Measurements from ENCODE around the gene CADPS2. TPM values are rescaled to one million over a fixed set of nuclear protein-coding genes. Genes with fewer than 3 reads are reported as not detected.

Gene CADPS2
- total RNA-seq, 1 donor from 2014 or later = 8.8 TPM

DNA sequence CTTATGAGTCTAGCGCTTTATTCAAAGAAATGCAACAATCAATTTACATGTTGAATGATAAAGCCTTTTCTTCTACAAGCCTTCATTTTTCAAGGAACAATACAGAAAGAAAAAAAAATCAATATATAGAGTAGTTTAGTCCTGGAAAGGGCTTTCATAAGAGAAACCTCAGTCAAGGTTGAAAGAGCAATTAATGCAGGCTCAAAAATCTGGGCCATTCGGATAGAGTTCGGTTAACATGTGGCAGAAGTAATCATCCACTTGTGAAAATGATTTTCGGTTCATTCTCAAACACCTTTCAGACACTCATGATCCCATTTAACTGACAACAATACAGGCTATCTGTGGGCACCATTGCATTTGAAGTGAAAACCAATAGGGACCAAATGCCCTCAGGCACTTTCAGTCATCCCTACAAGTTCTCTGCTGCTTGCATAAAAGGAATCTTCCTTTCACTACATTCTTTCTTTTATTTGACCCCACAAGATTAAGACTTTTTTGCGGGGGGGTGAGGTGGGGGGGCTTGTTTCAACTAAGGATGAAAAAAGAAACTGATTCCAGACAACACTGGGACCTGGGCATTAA lies 365.2 kb downstream of the CADPS2 start:
- Histone ChIP-seq H3K4me3 (ENCODE audit: low read depth, low read length) (no peak overlapping the region), H3K27me3 (ENCODE audit: control insufficient read depth, insufficient read depth, low read length) (no peaks in the 10 kb centered on the region), H3K36me3 (ENCODE audit: control insufficient read depth, insufficient read depth, low read length) (no peaks in the 10 kb centered on the region)
- TF ChIP-seq, protein P1, sequence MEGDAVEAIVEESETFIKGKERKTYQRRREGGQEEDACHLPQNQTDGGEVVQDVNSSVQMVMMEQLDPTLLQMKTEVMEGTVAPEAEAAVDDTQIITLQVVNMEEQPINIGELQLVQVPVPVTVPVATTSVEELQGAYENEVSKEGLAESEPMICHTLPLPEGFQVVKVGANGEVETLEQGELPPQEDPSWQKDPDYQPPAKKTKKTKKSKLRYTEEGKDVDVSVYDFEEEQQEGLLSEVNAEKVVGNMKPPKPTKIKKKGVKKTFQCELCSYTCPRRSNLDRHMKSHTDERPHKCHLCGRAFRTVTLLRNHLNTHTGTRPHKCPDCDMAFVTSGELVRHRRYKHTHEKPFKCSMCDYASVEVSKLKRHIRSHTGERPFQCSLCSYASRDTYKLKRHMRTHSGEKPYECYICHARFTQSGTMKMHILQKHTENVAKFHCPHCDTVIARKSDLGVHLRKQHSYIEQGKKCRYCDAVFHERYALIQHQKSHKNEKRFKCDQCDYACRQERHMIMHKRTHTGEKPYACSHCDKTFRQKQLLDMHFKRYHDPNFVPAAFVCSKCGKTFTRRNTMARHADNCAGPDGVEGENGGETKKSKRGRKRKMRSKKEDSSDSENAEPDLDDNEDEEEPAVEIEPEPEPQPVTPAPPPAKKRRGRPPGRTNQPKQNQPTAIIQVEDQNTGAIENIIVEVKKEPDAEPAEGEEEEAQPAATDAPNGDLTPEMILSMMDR (IDR thresholded peaks at IDR 0.05; ENCODE audit: insufficient read depth, low read length, poor library complexity, severe bottlenecking) = no peak
- no peak for DNase-seq (ENCODE audit: low read depth)

DNA sequence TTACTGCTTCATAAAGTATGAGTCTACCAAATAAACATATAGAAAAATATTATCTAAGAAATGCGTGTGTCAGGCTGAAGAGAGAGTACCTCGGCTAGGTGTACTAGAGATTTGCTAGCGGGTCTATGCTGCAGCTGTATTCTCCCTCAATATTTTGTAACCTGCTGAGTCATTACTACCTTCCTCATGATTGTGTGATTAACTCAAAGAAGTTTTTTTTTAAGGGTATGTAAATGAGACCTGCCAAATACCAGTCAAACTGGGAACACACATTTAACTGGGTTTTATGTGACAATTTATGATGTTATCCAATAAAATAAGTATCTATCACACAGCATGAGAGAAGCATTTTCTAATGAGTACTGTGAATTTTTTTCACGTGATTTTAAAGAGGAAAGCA lies 367.8 kb downstream of the CADPS2 start:
- H3K4me3 ChIP-seq (ENCODE audit: low read depth, low read length) = no peak overlapping the region
- TF ChIP-seq, protein P1 (IDR thresholded peaks at IDR 0.05; ENCODE audit: insufficient read depth, low read length, poor library complexity, severe bottlenecking) = no peak
- H3K36me3 ChIP-seq (ENCODE audit: control insufficient read depth, insufficient read depth, low read length) = no peaks in the 10 kb centered on the region
- no peak for DNase-seq (ENCODE audit: low read depth)
- H3K27me3 ChIP-seq (ENCODE audit: control insufficient read depth, insufficient read depth, low read length) = no peaks in the 10 kb centered on the region

DNA sequence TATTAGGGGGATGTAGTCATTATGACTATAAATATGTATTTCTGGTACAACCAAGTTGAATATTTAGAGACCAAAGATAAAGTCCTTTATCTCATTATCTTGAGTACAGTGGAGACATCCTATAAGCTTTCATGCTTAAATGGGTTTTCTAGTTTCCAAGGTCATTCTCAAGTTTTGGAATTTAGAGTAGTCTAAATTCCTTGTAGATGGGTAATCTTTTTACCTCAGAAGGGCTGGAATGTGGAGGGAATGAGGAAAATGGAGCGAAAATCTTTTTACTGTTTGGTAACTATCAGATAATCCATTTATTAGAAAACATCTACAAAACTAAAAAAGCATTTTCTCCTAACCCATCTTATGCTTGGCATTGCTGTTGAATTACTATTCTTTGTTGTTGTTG lies 368.7 kb downstream of the CADPS2 start:
- TF ChIP-seq, protein P1 (IDR thresholded peaks at IDR 0.05; ENCODE audit: insufficient read depth, low read length, poor library complexity, severe bottlenecking) = no peak

DNA sequence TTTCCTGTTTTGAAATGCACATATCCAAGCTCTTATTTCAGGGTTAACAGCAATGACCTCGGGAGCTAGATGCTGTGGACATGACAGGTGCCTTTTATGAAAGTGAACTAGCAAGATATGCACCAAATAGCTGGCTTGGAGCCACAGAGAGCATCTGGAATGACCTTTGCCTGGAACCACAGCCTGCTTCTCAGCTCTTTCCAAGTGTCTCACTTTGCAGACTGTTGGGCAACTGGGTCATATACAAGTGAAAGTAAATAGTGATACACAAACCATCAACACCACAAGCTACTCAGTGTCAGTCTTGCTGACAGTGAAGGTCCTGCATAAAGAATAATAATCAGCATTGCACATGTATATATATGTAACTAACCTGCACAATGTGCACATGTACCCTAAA lies 370.9 kb downstream of the CADPS2 start:
- TF ChIP-seq, protein P1 (IDR thresholded peaks at IDR 0.05; ENCODE audit: insufficient read depth, low read length, poor library complexity, severe bottlenecking) = no peak
- DNase-seq (ENCODE audit: low read depth) = no peak

More for the DNA sequence above, 368.7 kb downstream of the CADPS2 start:
- Histone ChIP-seq H3K27me3 (ENCODE audit: control insufficient read depth, insufficient read depth, low read length) (no peaks in the 10 kb centered on the region), H3K36me3 (ENCODE audit: control insufficient read depth, insufficient read depth, low read length) (no peaks in the 10 kb centered on the region), H3K4me3 (ENCODE audit: low read depth, low read length) (no peak overlapping the region)
- DNase-seq (ENCODE audit: low read depth) = no peak

DNA sequence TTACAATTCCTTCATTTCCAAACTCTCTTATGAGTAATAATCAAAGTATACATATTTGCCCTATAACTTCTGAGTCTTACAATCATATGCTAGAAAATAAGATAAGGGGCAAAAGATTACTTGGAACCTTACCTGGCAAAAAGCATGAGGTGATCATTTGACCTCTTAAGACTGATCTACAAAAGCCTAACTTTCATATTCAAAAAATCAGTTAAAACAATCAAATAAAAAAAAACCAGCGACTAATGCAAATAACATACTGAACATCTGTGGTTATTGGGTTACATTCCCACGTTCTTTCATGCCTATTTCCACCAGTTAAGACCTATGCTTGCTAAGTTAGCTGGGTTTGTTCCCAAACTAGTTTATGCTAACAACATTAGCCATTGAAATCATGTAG lies 375.0 kb downstream of the CADPS2 start:
- TF ChIP-seq, protein P1 (IDR thresholded peaks at IDR 0.05; ENCODE audit: insufficient read depth, low read length, poor library complexity, severe bottlenecking) = no peak
- no peaks in the 10 kb centered on the region for H3K36me3 ChIP-seq (ENCODE audit: control insufficient read depth, insufficient read depth, low read length)
- no peak for DNase-seq (ENCODE audit: low read depth)
- no peak overlapping the region for H3K4me3 ChIP-seq (ENCODE audit: low read depth, low read length)
- no peaks in the 10 kb centered on the region for H3K27me3 ChIP-seq (ENCODE audit: control insufficient read depth, insufficient read depth, low read length)

More for the DNA sequence above, 370.9 kb downstream of the CADPS2 start:
- Histone ChIP-seq H3K36me3 (ENCODE audit: control insufficient read depth, insufficient read depth, low read length) (no peaks in the 10 kb centered on the region), H3K27me3 (ENCODE audit: control insufficient read depth, insufficient read depth, low read length) (no peaks in the 10 kb centered on the region), H3K4me3 (ENCODE audit: low read depth, low read length) (no peak overlapping the region)

DNA sequence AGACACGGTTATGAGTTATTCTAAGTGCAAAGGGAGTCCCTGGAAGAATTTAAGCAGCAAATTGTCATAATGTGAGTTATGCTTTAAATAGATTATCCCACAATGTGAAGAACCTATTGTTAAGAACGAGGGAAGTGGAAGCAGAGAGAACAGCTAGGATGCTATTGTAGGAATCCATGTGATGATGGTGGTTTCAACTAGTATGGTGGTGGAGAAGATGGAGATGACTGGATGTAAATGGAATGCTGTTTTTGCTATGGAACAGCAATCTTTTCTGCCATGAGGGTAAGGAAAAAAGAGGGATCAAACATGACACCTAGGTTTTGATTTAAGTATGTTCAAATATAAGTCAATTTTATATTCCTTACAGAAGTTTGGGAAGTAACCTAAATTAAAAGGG lies 378.7 kb downstream of the CADPS2 start:
- H3K36me3 ChIP-seq (ENCODE audit: control insufficient read depth, insufficient read depth, low read length) = no peaks in the 10 kb centered on the region
- TF ChIP-seq, protein P1 (IDR thresholded peaks at IDR 0.05; ENCODE audit: insufficient read depth, low read length, poor library complexity, severe bottlenecking) = no peak
- no peak for DNase-seq (ENCODE audit: low read depth)
- no peak overlapping the region for H3K4me3 ChIP-seq (ENCODE audit: low read depth, low read length)
- H3K27me3 ChIP-seq (ENCODE audit: control insufficient read depth, insufficient read depth, low read length) = no peaks in the 10 kb centered on the region
